PC-3 (cell line): ENCODE data around the gene HMGXB3.

Experiments used
- CTCF ChIP-seq: fragments of 300-600 bp; sonication (generic); conservative IDR thresholded peaks from 2 replicates; pipeline ENCODE4 v1.5.1; 2017; ENCODE audit warnings: antibody characterized with exemption, low read depth, mild to moderate bottlenecking, low read length
- EZH2phosphoT487 ChIP-seq: fragments of 300-600 bp; sonication (generic); IDR thresholded peaks from 2 replicates; pipeline ENCODE4 v1.6.1; 2018; ENCODE audit warnings: mild to moderate bottlenecking, antibody characterized with exemption, low read length, borderline replicate concordance

- TF ChIP-seq EZH2phosphoT487 (no peak), CTCF (no peak)
Measured at GRCh38 chr5:150009671-150010387, 9.3 kb downstream of the HMGXB3 start.
